Endometrium (tissue), 2 donors: ENCODE data around the gene STOM.

Source experiments
- FAIRE-seq: peaks from 2 replicates; lab custom pipeline; 2012; peaks lifted over from hg19 to GRCh38; lab: Jason Lieb, UNC
- donor health status: control.
- donor health status: control.

STOM gene

DNA sequence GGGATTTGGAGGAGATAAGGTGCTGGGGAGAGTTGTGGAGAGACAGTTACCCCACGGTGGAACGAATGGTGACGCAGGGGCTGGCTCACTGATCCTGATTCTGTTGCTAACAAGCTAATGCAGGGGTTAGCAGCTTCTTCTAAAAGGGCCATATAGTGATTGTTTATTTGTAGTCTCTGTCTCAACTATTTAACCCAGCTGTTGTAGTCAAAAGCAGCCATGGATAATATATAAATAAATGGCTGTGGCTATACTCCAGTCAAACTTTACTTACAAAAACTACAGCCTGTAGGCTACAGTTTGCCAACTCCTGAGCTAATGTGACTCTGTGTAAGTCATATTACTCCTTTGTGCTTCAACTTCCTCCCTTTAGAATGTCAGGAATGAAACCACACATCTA, 21.8 kb downstream of the STOM start:
- FAIRE-seq: no peak

DNA sequence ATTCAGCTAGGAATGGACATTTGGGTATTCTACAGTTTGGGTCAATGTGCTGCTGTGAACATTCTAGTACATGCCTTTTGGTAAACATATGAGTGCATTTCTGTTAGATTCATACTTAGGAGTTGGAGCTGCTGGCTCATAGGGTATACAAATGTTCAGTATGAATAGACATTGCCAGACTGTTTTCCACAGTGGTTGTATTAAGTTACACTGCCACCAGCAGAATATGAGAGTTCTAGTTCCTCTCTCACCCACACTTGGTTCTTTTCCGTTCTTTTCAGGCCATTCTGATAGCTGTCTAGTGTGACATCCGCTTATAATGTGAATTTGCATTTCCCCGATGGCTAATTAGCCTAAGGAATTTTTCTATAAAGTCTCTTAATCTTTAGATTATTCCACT, 25.0 kb downstream of the STOM start:
- FAIRE-seq: no peak

DNA sequence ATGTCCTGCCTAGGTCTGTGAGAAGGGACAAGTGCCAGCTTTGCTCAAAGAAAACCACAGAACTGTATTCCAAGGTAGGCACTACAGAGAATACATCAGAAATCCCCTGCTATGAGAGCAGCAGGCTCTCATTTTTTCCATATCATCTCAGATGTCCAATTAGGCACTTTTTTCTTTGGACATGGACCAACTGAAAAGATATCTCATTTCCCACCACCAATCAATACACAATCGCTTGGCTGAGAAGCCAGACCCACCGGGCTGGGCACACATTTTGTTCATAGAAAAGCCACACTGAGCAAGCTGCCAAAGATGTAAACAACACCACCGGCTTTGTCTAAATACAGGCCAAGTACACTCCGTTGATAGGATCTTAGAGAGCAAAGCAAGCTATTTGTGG, 25.9 kb downstream of the STOM start:
- FAIRE-seq: no peak

DNA sequence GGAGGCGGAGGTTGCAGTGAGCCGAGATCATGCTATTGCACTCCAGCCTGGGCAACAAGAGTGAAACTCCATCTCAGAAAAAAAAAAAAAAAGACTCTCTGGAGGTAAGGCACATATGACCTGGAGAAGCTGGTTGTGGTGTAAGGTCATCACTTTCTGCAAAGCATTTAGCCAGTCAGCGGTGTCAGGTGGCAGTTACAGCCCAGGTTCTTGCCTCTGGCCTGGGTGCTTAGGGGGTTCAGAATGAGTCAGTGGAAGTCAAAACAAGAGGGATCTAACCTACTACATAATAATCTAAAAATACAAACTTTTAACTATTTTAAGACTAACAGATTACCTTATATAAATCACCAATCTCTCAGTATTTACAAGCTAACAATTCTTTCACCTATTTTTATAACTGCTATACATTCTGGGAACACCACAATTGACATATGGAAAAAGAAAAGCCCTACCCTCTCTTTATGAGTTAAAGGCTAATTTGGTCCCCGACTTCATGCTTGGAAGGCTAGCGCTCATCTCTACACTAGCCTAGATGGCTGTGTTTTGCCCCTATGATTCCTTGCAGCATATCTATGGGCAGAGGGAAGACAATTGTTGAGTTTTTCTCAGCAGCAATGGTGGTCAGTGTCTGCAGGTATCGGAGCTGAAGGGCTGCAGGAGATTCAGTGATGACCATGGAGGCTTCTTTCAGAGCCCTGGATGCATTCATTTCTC, 29.2 kb downstream of the STOM start:
- FAIRE-seq: no peak

DNA sequence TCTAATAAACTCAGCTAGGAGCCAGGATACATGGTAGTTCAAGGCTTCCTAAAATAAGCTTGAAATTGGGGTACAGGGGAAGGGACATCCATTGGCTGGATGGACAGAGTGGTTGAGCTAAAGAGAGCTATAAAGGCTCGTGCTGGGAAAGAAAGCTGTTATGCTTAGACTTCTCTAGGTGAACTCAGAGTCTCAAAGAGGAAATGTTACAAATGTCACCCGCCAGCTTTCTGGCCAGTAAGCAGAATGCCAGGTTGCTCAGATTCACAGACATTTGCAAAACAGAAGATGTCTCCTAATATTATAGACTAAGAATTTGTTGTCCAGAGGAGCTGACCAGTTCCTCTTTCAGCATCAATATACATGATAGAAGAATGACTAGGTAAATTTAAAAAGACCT, 30.6 kb downstream of the STOM start:
- FAIRE-seq: no peak

DNA sequence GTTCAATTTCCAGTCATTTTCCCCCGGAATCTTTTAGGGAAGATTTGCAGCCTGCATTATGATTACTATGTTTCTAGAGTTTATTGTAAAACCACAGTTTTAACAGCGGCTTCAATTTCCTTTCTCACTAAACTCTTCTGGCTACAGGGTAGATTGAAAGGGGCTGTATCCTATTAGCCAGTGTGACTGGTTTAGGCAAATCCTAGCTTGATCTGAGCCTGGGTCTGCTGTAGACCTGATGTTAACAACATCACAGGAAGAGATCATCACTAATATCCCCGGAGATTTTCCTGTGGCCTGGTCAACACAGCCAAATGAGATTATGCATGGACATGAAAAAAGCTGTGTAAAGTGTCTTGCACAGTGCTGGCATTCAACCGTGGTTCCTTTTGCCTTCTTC, 33.4 kb downstream of the STOM start:
- no peak for FAIRE-seq

DNA sequence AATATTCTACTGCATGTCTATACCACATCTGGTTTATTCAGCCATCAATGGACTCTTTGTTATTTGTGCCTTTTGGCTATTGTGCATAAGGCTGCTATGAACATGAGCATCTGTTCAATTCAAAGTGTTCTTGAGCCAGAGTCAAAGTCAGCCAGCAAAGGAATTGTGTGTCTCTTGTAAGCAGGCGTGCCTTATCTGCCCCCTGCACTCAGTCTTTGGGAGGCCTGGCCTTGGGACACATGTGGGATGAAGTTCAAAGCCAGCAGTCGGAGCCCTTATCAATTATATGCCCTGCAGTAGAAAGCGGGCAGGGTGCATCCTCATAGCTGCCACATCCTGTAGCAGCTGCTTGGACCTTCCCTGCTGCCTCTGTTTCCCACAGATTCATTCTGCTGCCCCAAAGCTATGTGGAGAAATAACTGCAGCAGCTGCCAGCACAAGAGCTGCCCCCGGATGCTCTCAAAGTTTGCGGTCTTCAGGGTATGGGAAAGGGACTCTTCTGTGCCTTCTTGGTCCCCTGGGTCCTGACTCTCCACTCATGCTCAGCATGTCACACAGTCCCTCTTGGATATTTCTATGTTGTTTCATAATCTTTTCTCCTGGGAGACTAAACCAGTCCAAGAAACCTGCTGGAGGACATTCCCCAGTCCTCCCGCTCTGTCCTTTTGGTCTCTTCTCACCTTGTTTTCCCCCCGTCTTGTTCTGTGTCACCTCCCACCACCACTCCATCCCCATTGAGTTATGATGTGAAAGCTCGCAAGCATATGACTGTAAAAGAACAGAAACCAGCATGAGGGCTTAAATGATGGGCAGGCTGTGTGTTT, 35.9 kb downstream of the STOM start:
- FAIRE-seq: no peak

DNA sequence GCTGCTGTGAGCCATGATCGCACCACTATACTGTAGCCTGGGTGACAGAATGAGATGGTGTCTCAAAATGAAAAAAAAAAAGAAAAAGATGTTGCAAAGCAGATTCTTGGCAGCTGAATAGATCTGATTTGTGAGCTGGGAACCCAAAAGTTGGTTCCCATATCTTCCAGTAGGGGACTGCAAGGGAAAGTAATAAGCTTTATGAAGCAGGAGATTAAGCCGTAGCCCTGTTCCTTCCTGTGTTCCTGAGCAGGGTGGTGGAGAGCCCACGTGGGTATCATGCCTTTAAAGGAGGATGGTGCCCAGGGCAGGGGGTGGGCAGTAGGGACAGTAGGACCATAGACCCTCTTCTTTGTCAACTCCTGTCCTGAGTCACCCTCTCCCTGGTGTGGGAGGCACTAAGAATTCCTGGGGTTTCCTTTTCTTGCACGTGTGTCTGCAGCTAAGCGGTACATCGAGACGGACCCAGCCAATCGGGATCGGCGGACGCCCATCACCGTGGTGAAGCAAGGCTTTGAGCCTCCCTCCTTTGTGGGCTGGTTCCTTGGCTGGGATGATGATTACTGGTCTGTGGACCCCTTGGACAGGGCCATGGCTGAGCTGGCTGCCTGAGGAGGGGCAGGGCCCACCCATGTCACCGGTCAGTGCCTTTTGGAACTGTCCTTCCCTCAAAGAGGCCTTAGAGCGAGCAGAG, 37.9 kb downstream of the STOM start:
- FAIRE-seq: no peak

DNA sequence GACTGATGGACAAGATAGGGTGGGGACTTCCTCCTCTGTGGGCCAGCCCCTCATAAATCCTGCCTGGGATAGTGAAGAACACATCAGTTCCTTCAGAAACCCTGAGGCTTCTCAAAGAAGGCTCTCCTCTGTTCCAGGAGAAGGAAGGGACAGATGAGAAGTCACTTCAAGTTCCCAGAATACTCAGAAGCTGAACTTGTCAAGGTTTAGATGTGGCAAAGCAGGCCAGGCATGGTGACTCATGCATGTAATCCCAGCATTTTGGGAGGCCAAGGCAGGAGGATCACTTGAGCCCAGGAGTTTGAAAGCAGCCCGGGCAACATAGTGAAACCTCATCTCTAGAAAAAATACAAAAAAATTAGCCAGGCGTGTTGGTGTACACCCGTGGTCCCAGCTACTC, 38.5 kb downstream of the STOM start:
- no peak for FAIRE-seq

DNA sequence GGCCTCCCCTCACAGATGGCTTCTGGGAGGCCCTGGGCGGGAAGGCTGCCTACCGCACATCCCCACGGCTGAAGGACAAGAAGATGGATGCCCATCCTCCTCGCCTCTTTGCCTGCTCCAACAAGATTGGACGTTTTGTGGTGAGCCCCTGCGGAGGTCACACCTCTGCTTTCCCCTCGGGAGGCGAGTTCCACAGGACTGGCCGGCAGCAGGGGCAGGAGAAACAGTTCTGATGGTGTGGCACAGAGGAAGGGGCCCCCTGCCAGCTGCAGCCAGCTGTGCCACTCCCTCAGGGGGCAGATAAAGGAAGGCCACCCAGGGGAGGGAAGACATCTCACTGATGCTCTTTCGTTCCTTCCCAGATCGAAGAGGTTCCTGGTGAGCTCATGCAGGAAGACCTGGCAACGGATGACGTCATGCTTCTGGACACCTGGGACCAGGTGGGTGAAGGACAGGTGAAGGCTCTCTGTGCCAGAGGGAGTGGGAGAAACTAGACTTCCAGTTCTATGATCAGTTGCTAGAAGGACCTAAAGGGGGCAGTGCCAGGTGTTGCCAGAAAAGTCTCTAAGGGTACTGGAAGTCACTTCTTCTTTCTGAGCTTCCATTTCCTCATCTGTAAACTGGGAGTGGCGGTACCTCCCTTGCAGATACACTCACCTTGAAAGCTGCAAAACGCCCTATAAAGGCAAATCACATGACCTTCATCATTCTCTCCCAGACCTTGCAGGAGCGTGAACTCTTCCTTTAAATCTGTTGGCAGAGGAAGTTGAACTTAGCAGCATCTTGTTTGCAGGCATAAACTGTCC, 41.0 kb downstream of the STOM start:
- no peak for FAIRE-seq

DNA sequence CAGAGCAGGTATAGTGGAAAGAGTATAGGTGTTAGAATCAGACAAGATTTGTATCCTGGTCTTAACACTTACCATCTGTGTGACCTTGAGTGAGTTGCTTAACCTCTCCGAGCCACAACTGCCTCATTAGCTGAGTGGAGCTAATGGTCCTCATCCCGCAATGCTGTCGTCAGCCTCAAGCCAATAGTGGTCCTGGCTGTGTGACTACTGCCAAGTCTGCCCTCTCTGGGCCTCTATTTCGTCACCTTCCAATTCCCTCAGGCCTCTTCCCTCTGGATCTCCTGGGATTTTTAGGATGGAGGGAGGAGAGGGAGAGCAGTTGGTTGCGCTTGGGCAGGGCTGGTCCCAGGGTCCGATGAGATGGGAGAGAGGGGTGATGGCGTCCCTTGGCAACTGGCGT, 41.6 kb downstream of the STOM start:
- no peak for FAIRE-seq

DNA sequence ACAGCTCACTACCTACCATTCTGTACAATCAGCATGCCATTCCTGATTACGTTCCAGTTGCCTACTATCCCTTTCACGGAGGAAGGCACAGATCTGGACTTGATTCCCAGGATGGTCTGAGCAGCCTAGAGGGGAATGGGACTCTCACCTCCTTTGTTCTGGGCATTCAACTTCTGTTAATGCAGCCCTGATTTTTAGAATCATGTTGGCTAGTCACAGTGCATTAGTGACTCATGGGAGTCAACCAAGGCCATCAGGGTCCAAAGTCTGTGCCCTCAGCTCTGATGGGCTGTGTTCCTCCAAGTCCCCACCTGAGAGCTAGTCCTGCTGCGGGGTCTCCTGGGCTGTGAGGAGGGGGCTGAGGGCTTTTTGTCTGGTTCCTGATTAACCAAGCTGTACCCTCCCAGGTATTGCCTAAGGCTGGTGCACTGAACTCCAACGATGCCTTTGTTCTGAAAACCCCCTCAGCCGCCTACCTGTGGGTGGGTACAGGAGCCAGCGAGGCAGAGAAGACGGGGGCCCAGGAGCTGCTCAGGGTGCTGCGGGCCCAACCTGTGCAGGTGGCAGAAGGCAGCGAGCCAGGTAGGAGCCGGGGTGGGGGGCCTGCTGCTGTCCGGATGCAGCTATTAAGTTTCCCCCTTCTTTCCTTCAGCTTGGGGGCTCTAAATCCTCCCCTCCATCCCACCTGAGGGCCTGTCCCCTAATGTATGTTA, 43.0 kb downstream of the STOM start:
- no peak for FAIRE-seq

DNA sequence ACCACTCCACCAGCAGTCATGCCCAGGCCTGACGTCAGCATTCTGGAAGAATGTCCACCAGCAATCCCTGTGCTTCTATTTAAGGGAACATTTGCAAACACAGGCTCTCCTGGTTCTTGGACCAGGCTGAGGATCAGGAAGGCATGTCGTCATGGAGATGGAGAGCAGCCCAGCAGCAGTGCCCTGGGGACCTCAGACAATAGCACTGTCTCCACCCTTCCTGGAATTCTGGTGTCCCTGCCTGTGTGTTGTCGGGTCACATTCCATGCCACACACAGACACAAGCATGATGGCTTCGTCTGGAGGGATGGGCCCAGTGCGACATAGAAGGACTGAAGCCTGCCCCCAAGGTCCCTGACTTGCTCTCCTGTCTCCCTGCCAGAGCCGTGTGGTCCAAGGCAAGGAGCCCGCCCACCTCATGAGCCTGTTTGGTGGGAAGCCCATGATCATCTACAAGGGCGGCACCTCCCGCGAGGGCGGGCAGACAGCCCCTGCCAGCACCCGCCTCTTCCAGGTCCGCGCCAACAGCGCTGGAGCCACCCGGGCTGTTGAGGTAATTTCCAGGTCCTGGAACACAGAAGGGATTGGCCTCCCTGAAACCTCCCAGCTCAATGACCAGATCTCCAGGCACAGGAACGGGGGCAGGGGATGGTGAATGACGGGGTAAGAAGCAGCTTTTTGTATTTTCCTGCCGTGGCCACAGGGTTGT, 43.8 kb downstream of the STOM start:
- FAIRE-seq: no peak

DNA sequence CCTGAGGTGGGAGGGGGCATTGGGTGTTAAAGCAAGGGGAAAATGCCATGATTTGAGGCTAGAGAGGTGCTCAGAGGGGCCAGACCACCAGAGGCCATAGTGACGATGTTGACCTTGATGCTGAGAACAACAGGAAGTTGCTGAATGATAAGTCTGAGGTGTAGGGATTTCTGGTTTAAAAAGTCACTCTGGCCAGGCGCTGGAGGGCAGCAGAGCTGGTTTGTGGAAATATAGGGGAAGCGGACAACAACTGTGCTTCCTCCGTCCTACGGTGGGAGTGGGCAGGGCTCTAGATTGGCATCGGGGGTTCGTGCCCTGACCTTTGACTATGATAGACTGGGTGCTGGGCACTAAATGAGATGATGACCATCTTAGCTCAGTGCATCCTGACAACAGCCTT, 44.7 kb downstream of the STOM start:
- FAIRE-seq: no peak

DNA sequence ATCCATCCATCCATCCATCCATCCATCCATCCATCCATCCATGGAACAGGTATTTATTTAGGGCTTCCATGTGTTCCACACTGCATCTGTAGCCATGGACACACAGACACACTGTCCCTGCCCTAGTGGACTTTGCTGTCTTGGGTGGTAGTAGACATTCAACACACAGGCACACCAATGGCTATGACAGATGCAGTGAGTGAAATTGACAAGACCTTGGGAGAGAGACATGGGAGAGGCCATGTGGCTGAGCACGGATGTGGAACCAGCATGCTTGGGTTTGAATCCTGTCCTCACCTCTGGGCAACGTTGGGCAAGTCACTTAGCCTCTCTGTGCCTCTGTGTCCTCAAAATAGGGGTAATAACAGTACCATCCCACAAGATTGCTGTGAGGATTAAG, 45.3 kb downstream of the STOM start:
- FAIRE-seq: no peak

DNA sequence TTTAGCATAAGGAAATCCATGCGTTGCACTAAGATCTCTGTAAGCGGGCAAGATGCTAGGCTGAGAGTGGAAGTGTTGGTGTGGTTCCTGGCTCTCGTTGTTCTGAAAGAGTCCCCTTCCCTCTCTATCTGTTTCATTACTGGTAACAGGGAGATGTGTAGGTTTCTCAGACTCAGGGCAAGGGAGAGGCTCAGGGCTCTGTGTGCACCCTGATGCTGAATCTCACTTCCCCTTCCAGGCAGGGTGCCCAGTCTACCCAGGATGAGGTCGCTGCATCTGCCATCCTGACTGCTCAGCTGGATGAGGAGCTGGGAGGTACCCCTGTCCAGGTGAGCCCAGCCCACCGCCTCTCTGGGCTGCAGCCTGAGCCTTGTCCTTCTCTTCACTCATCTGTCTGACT, 45.7 kb downstream of the STOM start:
- FAIRE-seq: no peak

DNA sequence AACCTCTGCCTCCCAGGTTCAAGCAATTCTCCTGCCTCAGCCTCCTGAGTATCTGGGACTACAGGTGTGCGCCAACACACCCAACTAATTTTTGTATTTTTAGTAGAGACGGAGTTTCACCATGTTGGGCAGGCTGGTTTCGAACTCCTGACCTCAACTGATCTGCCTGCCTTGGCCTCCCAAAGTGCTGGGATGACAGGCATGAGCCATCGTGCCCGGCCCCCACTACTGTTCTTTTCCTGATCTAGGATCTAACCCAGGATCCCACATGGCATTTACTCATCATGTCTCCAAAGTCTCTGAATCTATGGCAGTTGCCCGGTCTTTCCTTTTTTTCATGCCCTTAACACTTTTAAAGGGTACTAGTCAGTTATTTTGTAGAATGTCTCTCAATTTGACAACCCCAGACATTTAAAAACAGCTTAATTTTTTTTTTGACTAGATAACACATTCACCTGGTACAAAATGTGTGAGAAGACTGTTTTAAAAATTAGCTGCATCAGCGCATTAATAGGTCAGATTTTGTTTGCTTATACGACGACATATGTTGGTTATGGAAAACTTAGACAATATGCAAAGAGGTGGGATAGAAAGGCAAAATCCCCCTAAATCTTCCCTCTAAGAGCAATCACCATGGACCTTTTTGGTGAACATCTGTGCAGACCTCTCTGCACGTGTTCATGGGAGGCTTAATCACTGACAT, 46.5 kb downstream of the STOM start:
- no peak for FAIRE-seq

DNA sequence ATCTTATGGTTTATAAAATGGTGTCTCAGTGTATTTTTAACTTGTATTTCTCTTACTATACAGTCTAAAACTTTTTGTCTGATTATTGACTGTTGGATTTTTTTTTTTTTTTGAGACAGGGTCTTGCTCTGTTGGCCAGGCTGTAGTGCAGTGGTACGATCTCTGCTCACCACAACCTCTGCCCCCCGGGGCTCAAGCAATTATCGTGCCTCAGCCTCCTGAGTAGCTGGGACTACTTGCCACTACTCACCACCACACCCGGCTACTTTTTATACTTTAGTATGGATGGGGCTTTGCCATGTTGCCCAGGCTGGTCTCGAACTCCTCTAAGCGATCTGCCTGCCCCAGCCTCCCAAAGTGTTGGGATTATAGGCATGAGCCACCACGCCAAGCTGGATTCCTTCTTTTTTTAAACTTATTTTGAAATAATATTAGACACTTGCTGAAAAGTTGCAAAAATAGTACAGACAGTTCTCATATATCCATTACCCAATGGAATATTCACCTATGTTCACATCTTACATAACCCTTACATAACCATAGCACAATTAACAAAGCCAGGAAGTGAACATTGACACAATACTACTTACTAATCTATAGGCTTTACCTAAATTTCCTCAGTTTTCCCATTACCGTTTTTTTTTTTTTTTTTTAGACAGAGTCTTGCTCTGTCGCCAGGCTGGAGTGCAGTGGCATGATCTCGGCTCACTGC, 47.2 kb downstream of the STOM start:
- FAIRE-seq: no peak

DNA sequence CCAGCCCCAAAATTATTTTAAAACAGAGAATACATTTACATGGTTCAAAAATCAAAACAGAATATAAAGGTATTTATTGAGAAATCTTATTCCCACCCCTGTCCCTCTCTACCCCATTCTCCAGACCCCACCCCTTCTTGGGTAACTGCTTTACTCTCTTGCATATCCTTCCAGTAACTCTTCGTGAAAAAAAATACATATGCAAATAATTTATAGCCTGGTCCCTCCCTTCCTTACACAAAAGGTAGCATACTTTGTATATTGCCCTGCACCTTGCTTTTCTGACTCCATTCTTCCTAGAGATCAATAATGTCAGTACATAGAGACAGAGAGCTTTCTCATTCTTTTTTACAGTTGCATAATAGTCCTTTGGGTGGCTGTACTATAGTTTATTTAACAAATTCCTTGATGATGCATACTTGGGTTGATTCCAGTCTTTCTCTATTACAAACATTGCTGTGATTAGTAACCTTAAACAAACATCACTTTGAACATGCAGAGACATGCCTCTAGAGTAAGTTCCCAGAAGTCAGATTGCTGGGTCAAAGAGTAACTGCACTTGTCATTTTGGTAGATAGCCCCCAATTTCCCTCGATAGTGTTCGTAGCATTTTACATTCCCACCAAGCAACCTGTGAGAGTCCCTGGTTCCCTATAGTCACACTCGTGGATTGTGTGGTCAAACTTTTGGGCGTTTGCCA, 47.9 kb downstream of the STOM start:
- no peak for FAIRE-seq
